Gastroesophageal sphincter (tissue), 4 donors: ENCODE results near the gene ADORA3. TPM values are rescaled to one million over a fixed set of nuclear protein-coding genes. Genes with fewer than 3 reads are reported as not detected.

Experiments used
- ATAC-seq: fragments of 150-250 bp; one replicate; pipeline ENCODE4 v1.9.1; 2016; ENCODE audit warnings: mild to moderate bottlenecking, moderate library complexity
- H3K27ac ChIP-seq, 4 donors: fragments of 200-600 bp; sonication (generic) in 3 of 4; 1 replicate in 3 of 4; 2 replicates in 1 of 4; pipeline ENCODE4 v1.5.1; 2016 to 2019
- H3K27me3 ChIP-seq: fragments of 200-600 bp; sonication (generic); one replicate; pipeline ENCODE4 v1.5.1; 2019
- H3K36me3 ChIP-seq, 2 donors: fragments of 200-600 bp; sonication (generic); one replicate each; pipeline ENCODE4 v1.5.1; 2019; ENCODE audit warnings: control low read depth in 1 of 2
- H3K4me1 ChIP-seq, 3 donors: fragments of 200-600 bp; sonication (generic); 1 replicate in 2 of 3; 2 replicates in 1 of 3; pipeline ENCODE4 v1.5.1; 2016 to 2019; ENCODE audit warnings: control low read depth in 2 of 3
- H3K4me3 ChIP-seq, 2 donors: fragments of 200-600 bp; sonication (generic); one replicate each; pipeline ENCODE4 v1.5.1; 2019; ENCODE audit warnings: mild to moderate bottlenecking in 1 of 2, moderate library complexity in 1 of 2
- H3K9me3 ChIP-seq, 3 donors: fragments of 200-600 bp; sonication (generic); one replicate each; pipeline ENCODE4 v1.5.1; 2017 to 2019; ENCODE audit warnings: control low read depth in 2 of 3
- CTCF ChIP-seq, 4 experiments: fragments of 200-600 bp in 2 of 4; fragments of 450-650 bp in 2 of 4; sonication (generic) in 1 of 4; IDR thresholded peaks; one replicate each; pipeline ENCODE4 v1.5.1; 2017 to 2019; ENCODE audit warnings: antibody characterized with exemption in 4 of 4, mild to moderate bottlenecking in 2 of 4, moderate library complexity in 2 of 4
- EP300 ChIP-seq: sonication (generic); formaldehyde crosslinking; IDR thresholded peaks from one replicate; pipeline ENCODE4 v1.6.1; 2017; ENCODE audit warnings: antibody characterized with exemption, mild to moderate bottlenecking
- POLR2A ChIP-seq, 2 donors: fragments of 450-650 bp; IDR thresholded peaks; one replicate each; pipeline ENCODE4 v1.6.1; 2017; ENCODE audit warnings: antibody characterized with exemption in 2 of 2, mild to moderate bottlenecking in 2 of 2, moderate library complexity in 1 of 2
- POLR2AphosphoS5 ChIP-seq: sonication (generic); formaldehyde crosslinking; IDR thresholded peaks from one replicate; pipeline ENCODE4 v1.6.1; 2017; ENCODE audit warnings: antibody characterized with exemption
- WGBS, 2 donors: methylation state at CpG; one replicate each; pipeline ENCODE4 v1.1.5; 2018; ENCODE audit warnings: low coverage in 1 of 2; 5-methylcytosine and 5-hydroxymethylcytosine counted together
- total RNA-seq, 4 donors: library from RNA; depleted of rRNA; stranded (reverse); fragments of >200 nt; gene quantifications; one replicate each; pipeline ENCODE4 v1.1.0, GENCODE V29; 2016

ADORA3 gene
- total RNA-seq, 4 donors from 2014 or later = 3.4 to 13.7 (median 7.8) TPM

GRCh38 chr1:111467865-111468716 is 35.3 kb downstream of the ADORA3 start:
- H3K9me3 ChIP-seq = no peaks in the 10 kb centered on the region
- H3K36me3 ChIP-seq = peaks cover 0 to 88% of the 10 kb centered on the region in 2 donors
- H3K27me3 ChIP-seq = no peaks in the 10 kb centered on the region
- peaks cover 0 to 5% (median 0%) of the 10 kb centered on the region in 3 donors for H3K4me1 ChIP-seq
- no peak overlapping the region for H3K27ac ChIP-seq
- WGBS, 2 donors = 60 to 93% methylated on average over 1 to 2 of the region's 2 CpGs
- H3K4me3 ChIP-seq = no peak overlapping the region
- no peak for ATAC-seq
- TF ChIP-seq POLR2AphosphoS5 = no peak
- TF ChIP-seq CTCF (IDR thresholded peaks at IDR 0.05) = no peak
- TF ChIP-seq EP300 = no peak
- TF ChIP-seq POLR2A (IDR thresholded peaks at IDR 0.05) = no peak

DNA sequence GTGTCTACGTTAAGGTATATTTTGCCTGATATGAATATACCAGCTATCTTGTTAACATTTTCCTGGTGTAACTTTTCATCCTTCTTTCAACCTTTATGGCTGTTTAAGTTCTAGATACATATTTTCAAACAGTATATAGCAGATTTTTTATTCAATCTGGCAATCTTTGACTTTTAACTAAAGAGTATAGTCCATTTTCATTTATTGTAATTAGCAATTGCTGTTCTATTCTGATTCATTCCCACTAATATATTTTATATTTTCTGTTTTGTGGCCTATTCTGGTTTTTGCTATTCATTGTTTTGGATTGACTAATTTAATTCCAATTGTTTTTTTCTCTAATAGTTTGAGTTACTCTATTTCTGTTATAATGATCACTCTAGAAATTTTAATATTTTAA is 37.0 kb downstream of the ADORA3 start:
- Histone ChIP-seq H3K9me3 (no peaks in the 10 kb centered on the region), H3K4me3 (no peak overlapping the region), H3K27me3 (no peaks in the 10 kb centered on the region), H3K27ac (no peak overlapping the region), H3K4me1 (peaks cover 0 to 10% (median 0%) of the 10 kb centered on the region in 3 donors), H3K36me3 (peaks cover 0 to 89% of the 10 kb centered on the region in 2 donors)
- WGBS, 2 donors = 0% methylated on average over 1 of the region's 1 CpG
- TF ChIP-seq POLR2AphosphoS5 (no peak), POLR2A (IDR thresholded peaks at IDR 0.05) (no peak), CTCF (IDR thresholded peaks at IDR 0.05) (no peak), EP300 (no peak)
- ATAC-seq = no peak

DNA sequence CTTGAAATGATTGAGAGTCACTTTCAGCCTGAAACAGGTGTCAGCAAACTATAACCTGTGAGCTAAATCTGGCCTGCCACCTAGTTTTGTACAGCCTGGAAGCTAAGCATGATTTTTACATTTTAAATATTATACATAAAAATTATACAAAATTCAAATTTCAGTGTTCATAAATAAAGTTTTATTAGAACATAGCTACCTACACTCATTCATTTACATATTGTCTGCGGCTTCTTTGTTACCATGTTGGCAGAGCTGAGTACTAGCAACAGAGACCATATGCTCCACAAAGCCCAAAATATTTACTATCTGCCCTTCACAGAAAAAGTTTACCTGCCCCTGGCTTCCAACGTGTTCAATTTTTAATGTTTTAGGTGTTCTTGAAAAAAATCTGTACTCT is 37.7 kb downstream of the ADORA3 start:
- peaks cover 0 to 10% (median 0%) of the 10 kb centered on the region in 3 donors for H3K4me1 ChIP-seq
- TF ChIP-seq EP300 (no peak), CTCF (IDR thresholded peaks at IDR 0.05) (no peak), POLR2AphosphoS5 (no peak), POLR2A (IDR thresholded peaks at IDR 0.05) (no peak)
- H3K9me3 ChIP-seq = no peaks in the 10 kb centered on the region
- no peak overlapping the region for H3K4me3 ChIP-seq
- peaks cover 0 to 89% of the 10 kb centered on the region in 2 donors for H3K36me3 ChIP-seq
- ATAC-seq = no peak
- H3K27me3 ChIP-seq = no peaks in the 10 kb centered on the region
- WGBS, 2 donors = 91 to 97% methylated on average over 2 of the region's 2 CpGs
- H3K27ac ChIP-seq = no peak overlapping the region

- H3K27ac ChIP-seq = peak overlapping the region in 2 of 4 donors; percentile 10 to 30
- H3K36me3 ChIP-seq = peaks cover 0 to 89% of the 10 kb centered on the region in 2 donors
- no peak for TF ChIP-seq POLR2A (IDR thresholded peaks at IDR 0.05)
- no peak for TF ChIP-seq EP300
- no peak for TF ChIP-seq CTCF (IDR thresholded peaks at IDR 0.05)
- TF ChIP-seq POLR2AphosphoS5 = no peak
- WGBS, 2 donors = 30 to 36% methylated on average over 2 to 4 of the region's 4 CpGs
- H3K27me3 ChIP-seq = no peaks in the 10 kb centered on the region
- ATAC-seq = no peak
- H3K4me1 ChIP-seq = peaks cover 0 to 10% (median 0%) of the 10 kb centered on the region in 3 donors
- H3K4me3 ChIP-seq = no peak overlapping the region
- no peaks in the 10 kb centered on the region for H3K9me3 ChIP-seq
Measured at GRCh38 chr1:111463029-111463683, 40.3 kb downstream of the ADORA3 start.
